HK-2 (cell line): ENCODE data around the gene ADGRL3.

Experiments used
- DNase-seq: peaks from one replicate; pipeline ENCODE4 v3.0.0-alpha.2; 2018; ENCODE audit not compliant: unreplicated experiment

ADGRL3 gene

GRCh38 chr4:61426229-61426628 is 226.1 kb downstream of the ADGRL3 start:
- DNase-seq = no peak

GRCh38 chr4:61427099-61427817 is 227.1 kb downstream of the ADGRL3 start:
- no peak for DNase-seq

- no peak for DNase-seq
Observed at GRCh38 chr4:61427818-61428495, 227.8 kb downstream of the ADGRL3 start.

GRCh38 chr4:61428950-61429349 is 228.8 kb downstream of the ADGRL3 start:
- no peak for DNase-seq

GRCh38 chr4:61431131-61431530 is 231.0 kb downstream of the ADGRL3 start:
- DNase-seq = no peak

GRCh38 chr4:61437923-61438322 is 237.8 kb downstream of the ADGRL3 start:
- DNase-seq = no peak

GRCh38 chr4:61440321-61440720 is 240.2 kb downstream of the ADGRL3 start:
- no peak for DNase-seq

- DNase-seq = no peak
Observed at GRCh38 chr4:61442936-61443335, 242.8 kb downstream of the ADGRL3 start.

- DNase-seq = no peak
Observed at GRCh38 chr4:61443813-61444510, 243.8 kb downstream of the ADGRL3 start.

GRCh38 chr4:61445374-61446063 is 245.4 kb downstream of the ADGRL3 start:
- no peak for DNase-seq

GRCh38 chr4:61446941-61447340 is 246.8 kb downstream of the ADGRL3 start:
- no peak for DNase-seq

GRCh38 chr4:61447918-61448317 is 247.8 kb downstream of the ADGRL3 start:
- DNase-seq = no peak

- DNase-seq = no peak
Observed at GRCh38 chr4:61451935-61452334, 251.8 kb downstream of the ADGRL3 start.

- no peak for DNase-seq
Observed at GRCh38 chr4:61461956-61462355, 261.8 kb downstream of the ADGRL3 start.

GRCh38 chr4:61462451-61463326 is 262.6 kb downstream of the ADGRL3 start:
- DNase-seq = no peak

- DNase-seq = peak; percentile 21
Observed at GRCh38 chr4:61468024-61468720, 268.0 kb downstream of the ADGRL3 start.

- no peak for DNase-seq
Observed at GRCh38 chr4:61473306-61473705, 273.2 kb downstream of the ADGRL3 start.

GRCh38 chr4:61478340-61478739 is 278.2 kb downstream of the ADGRL3 start:
- DNase-seq = no peak

GRCh38 chr4:61485056-61485455 is 284.9 kb downstream of the ADGRL3 start:
- no peak for DNase-seq

- no peak for DNase-seq
Observed at GRCh38 chr4:61489927-61490326, 289.8 kb downstream of the ADGRL3 start.

GRCh38 chr4:61493041-61493440 is 292.9 kb downstream of the ADGRL3 start:
- DNase-seq = no peak
